ENCODE measurements around the gene PHF23.

GRCh38 chr17:7214300-7215135, 24.7 kb downstream of the PHF23 start:
- TF ChIP-seq, protein P1, sequence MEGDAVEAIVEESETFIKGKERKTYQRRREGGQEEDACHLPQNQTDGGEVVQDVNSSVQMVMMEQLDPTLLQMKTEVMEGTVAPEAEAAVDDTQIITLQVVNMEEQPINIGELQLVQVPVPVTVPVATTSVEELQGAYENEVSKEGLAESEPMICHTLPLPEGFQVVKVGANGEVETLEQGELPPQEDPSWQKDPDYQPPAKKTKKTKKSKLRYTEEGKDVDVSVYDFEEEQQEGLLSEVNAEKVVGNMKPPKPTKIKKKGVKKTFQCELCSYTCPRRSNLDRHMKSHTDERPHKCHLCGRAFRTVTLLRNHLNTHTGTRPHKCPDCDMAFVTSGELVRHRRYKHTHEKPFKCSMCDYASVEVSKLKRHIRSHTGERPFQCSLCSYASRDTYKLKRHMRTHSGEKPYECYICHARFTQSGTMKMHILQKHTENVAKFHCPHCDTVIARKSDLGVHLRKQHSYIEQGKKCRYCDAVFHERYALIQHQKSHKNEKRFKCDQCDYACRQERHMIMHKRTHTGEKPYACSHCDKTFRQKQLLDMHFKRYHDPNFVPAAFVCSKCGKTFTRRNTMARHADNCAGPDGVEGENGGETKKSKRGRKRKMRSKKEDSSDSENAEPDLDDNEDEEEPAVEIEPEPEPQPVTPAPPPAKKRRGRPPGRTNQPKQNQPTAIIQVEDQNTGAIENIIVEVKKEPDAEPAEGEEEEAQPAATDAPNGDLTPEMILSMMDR (IDR thresholded peaks at IDR 0.05): peak; percentile 51 to 67 (median 64)
- TF ChIP-seq POLR2A (IDR thresholded peaks at IDR 0.05): no peak
